Esophagus muscularis mucosa (tissue), 4 donors: Measurements from ENCODE around the gene P2RX1.

Source experiments
- EP300 ChIP-seq: sonication (generic); formaldehyde crosslinking; IDR thresholded peaks from one replicate; pipeline ENCODE4 v1.6.1; 2017; ENCODE audit warnings: antibody characterized with exemption
- POLR2A ChIP-seq: fragments of 450-650 bp; IDR thresholded peaks from one replicate; pipeline ENCODE4 v1.6.1; 2017; ENCODE audit warnings: antibody characterized with exemption, moderate library complexity, mild to moderate bottlenecking, low read depth
- POLR2AphosphoS5 ChIP-seq, 2 donors: sonication (generic); formaldehyde crosslinking; IDR thresholded peaks; one replicate each; pipeline ENCODE4 v1.6.1; 2017; ENCODE audit warnings: antibody characterized with exemption in 2 of 2
- TF ChIP-seq, protein P1 (sequence below), 3 experiments: fragments of 200-600 bp in 2 of 3; fragments of 450-650 bp in 1 of 3; sonication (generic) in 2 of 3; IDR thresholded peaks; one replicate each; pipeline ENCODE4 v1.5.1; 2017 to 2019; ENCODE audit warnings: antibody characterized with exemption in 3 of 3, mild to moderate bottlenecking in 2 of 3, moderate library complexity in 1 of 3

DNA sequence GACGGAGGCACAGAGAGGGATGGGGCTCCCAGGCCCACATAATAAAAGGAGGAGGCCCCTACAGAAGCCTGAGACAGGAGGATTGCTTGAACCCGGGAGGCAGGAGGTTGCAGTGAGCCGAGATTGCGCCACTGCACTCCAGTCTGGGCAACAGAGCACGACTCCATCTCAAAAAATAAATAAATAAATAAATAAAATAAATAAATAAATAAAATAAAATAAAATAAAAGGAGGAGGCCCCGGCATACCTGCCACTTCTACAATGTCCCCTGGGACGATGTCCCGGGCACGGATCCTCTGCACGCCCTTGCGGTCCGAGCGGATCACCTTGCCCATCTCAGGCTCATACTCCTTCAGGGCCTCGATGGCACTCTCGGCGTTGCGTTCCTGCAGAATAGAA, 34.7 kb upstream of the P2RX1 start:
- TF ChIP-seq POLR2A: no peak
- TF ChIP-seq, protein P1, sequence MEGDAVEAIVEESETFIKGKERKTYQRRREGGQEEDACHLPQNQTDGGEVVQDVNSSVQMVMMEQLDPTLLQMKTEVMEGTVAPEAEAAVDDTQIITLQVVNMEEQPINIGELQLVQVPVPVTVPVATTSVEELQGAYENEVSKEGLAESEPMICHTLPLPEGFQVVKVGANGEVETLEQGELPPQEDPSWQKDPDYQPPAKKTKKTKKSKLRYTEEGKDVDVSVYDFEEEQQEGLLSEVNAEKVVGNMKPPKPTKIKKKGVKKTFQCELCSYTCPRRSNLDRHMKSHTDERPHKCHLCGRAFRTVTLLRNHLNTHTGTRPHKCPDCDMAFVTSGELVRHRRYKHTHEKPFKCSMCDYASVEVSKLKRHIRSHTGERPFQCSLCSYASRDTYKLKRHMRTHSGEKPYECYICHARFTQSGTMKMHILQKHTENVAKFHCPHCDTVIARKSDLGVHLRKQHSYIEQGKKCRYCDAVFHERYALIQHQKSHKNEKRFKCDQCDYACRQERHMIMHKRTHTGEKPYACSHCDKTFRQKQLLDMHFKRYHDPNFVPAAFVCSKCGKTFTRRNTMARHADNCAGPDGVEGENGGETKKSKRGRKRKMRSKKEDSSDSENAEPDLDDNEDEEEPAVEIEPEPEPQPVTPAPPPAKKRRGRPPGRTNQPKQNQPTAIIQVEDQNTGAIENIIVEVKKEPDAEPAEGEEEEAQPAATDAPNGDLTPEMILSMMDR (IDR thresholded peaks at IDR 0.05): no peak
- TF ChIP-seq EP300: no peak
- no peak for TF ChIP-seq POLR2AphosphoS5 (IDR thresholded peaks at IDR 0.05)
